Ramos (cell line): ENCODE results near the gene ANXA6.

ENCODE experiments used
- in situ Hi-C: fragments of 300-500 bp; cut with MboI; formaldehyde crosslinking; loops from one replicate; pipeline ENCODE4 v1.14.3; 2022; ENCODE audit warnings: low sequenced_read_pairs; ENCODE audit not compliant: unreplicated experiment

ANXA6 gene

GRCh38 chr5:151087486-151087885 lies 70.1 kb downstream of the ANXA6 start:
- in situ Hi-C loops, result no loop called here

GRCh38 chr5:151086905-151087360 lies 70.6 kb downstream of the ANXA6 start:
- in situ Hi-C loops, result no loop called here

GRCh38 chr5:151086192-151086869 lies 71.2 kb downstream of the ANXA6 start:
- in situ Hi-C loops, result no loop called here

- in situ Hi-C loops, result no loop called here
These were observed 72.0 kb downstream of the ANXA6 start for GRCh38 chr5:151085517-151086041.

GRCh38 chr5:151084363-151084762 lies 73.2 kb downstream of the ANXA6 start:
- in situ Hi-C loops, result no loop called here

GRCh38 chr5:151083081-151083676 lies 74.4 kb downstream of the ANXA6 start:
- in situ Hi-C loops, result no loop called here

- in situ Hi-C loops, result no loop called here
These were observed 75.2 kb downstream of the ANXA6 start for GRCh38 chr5:151082282-151082902.

GRCh38 chr5:151081431-151082281 lies 75.9 kb downstream of the ANXA6 start:
- in situ Hi-C loops, result no loop called here

- in situ Hi-C loops, result no loop called here
These were observed 76.8 kb downstream of the ANXA6 start, which contains the start of gene TNIP1 for GRCh38 chr5:151080613-151081430. Gene TNIP1 (minus strand): TSS chr5:151081034. CDS start chr5:151065095, 15,939 bp downstream.

- in situ Hi-C loops, result no loop called here
These were observed 77.6 kb downstream of the ANXA6 start for GRCh38 chr5:151079838-151080612.

GRCh38 chr5:151078490-151079262 lies 78.9 kb downstream of the ANXA6 start:
- in situ Hi-C loops, result no loop called here

- in situ Hi-C loops, result no loop called here
These were observed 79.6 kb downstream of the ANXA6 start for GRCh38 chr5:151077967-151078366.

- in situ Hi-C loops, result no loop called here
These were observed 80.2 kb downstream of the ANXA6 start for GRCh38 chr5:151077419-151077818.

- in situ Hi-C loops, result no loop called here
These were observed 81.0 kb downstream of the ANXA6 start for GRCh38 chr5:151076616-151077015.

- in situ Hi-C loops, result no loop called here
These were observed 81.8 kb downstream of the ANXA6 start for GRCh38 chr5:151075698-151076331.

- in situ Hi-C loops, result no loop called here
These were observed 83.0 kb downstream of the ANXA6 start for GRCh38 chr5:151074557-151074956.

GRCh38 chr5:151073280-151073679 lies 84.3 kb downstream of the ANXA6 start:
- in situ Hi-C loops, result no loop called here

- in situ Hi-C loops, result no loop called here
These were observed 85.0 kb downstream of the ANXA6 start for GRCh38 chr5:151072630-151073025.
